ENCODE data around the gene LYPD8. TPM values are rescaled to one million over a fixed set of nuclear protein-coding genes. Genes with fewer than 3 reads are reported as not detected.

Gene LYPD8
- total and polyA plus RNA-seq, 2 of the 8 experiments (the other 6 are each of a cell fraction or from before 2014, with no cell fraction given), result not detected

- TF ChIP-seq, protein P1, sequence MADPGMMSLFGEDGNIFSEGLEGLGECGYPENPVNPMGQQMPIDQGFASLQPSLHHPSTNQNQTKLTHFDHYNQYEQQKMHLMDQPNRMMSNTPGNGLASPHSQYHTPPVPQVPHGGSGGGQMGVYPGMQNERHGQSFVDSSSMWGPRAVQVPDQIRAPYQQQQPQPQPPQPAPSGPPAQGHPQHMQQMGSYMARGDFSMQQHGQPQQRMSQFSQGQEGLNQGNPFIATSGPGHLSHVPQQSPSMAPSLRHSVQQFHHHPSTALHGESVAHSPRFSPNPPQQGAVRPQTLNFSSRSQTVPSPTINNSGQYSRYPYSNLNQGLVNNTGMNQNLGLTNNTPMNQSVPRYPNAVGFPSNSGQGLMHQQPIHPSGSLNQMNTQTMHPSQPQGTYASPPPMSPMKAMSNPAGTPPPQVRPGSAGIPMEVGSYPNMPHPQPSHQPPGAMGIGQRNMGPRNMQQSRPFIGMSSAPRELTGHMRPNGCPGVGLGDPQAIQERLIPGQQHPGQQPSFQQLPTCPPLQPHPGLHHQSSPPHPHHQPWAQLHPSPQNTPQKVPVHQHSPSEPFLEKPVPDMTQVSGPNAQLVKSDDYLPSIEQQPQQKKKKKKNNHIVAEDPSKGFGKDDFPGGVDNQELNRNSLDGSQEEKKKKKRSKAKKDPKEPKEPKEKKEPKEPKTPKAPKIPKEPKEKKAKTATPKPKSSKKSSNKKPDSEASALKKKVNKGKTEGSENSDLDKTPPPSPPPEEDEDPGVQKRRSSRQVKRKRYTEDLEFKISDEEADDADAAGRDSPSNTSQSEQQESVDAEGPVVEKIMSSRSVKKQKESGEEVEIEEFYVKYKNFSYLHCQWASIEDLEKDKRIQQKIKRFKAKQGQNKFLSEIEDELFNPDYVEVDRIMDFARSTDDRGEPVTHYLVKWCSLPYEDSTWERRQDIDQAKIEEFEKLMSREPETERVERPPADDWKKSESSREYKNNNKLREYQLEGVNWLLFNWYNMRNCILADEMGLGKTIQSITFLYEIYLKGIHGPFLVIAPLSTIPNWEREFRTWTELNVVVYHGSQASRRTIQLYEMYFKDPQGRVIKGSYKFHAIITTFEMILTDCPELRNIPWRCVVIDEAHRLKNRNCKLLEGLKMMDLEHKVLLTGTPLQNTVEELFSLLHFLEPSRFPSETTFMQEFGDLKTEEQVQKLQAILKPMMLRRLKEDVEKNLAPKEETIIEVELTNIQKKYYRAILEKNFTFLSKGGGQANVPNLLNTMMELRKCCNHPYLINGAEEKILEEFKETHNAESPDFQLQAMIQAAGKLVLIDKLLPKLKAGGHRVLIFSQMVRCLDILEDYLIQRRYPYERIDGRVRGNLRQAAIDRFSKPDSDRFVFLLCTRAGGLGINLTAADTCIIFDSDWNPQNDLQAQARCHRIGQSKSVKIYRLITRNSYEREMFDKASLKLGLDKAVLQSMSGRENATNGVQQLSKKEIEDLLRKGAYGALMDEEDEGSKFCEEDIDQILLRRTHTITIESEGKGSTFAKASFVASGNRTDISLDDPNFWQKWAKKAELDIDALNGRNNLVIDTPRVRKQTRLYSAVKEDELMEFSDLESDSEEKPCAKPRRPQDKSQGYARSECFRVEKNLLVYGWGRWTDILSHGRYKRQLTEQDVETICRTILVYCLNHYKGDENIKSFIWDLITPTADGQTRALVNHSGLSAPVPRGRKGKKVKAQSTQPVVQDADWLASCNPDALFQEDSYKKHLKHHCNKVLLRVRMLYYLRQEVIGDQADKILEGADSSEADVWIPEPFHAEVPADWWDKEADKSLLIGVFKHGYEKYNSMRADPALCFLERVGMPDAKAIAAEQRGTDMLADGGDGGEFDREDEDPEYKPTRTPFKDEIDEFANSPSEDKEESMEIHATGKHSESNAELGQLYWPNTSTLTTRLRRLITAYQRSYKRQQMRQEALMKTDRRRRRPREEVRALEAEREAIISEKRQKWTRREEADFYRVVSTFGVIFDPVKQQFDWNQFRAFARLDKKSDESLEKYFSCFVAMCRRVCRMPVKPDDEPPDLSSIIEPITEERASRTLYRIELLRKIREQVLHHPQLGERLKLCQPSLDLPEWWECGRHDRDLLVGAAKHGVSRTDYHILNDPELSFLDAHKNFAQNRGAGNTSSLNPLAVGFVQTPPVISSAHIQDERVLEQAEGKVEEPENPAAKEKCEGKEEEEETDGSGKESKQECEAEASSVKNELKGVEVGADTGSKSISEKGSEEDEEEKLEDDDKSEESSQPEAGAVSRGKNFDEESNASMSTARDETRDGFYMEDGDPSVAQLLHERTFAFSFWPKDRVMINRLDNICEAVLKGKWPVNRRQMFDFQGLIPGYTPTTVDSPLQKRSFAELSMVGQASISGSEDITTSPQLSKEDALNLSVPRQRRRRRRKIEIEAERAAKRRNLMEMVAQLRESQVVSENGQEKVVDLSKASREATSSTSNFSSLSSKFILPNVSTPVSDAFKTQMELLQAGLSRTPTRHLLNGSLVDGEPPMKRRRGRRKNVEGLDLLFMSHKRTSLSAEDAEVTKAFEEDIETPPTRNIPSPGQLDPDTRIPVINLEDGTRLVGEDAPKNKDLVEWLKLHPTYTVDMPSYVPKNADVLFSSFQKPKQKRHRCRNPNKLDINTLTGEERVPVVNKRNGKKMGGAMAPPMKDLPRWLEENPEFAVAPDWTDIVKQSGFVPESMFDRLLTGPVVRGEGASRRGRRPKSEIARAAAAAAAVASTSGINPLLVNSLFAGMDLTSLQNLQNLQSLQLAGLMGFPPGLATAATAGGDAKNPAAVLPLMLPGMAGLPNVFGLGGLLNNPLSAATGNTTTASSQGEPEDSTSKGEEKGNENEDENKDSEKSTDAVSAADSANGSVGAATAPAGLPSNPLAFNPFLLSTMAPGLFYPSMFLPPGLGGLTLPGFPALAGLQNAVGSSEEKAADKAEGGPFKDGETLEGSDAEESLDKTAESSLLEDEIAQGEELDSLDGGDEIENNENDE (IDR thresholded peaks at IDR 0.05; ENCODE audit: insufficient replicate concordance, low read length), result no peak
- no peak for TF ChIP-seq RFX5 (IDR thresholded peaks at IDR 0.05; ENCODE audit: borderline replicate concordance, low read depth, low read length)
- no peak for TF ChIP-seq POU5F1 (IDR thresholded peaks at IDR 0.05; ENCODE audit: low read depth, low read length)
- TF ChIP-seq, protein P2, sequence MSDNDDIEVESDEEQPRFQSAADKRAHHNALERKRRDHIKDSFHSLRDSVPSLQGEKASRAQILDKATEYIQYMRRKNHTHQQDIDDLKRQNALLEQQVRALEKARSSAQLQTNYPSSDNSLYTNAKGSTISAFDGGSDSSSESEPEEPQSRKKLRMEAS (IDR thresholded peaks at IDR 0.05), result no peak
- TF ChIP-seq ASH2L (IDR thresholded peaks at IDR 0.05; ENCODE audit: low read length), result no peak
- no peak for TF ChIP-seq CBX8 (IDR thresholded peaks at IDR 0.05; ENCODE audit: borderline replicate concordance, low read depth, low read length)
- no peak for TF ChIP-seq MAFK (IDR thresholded peaks at IDR 0.05; ENCODE audit: low read depth, low read length)
- no peak for TF ChIP-seq SIRT6 (IDR thresholded peaks at IDR 0.05; ENCODE audit: low read length)
- TF ChIP-seq SRF (IDR thresholded peaks at IDR 0.05; ENCODE audit: low read depth, low read length), result no peak
- TF ChIP-seq JUND (IDR thresholded peaks at IDR 0.05; ENCODE audit: low read length), result no peak
- TF ChIP-seq CEBPB (IDR thresholded peaks at IDR 0.05; ENCODE audit: low read depth, low read length), result no peak
- TF ChIP-seq SIX5 (IDR thresholded peaks at IDR 0.05; ENCODE audit: low read depth, low read length), result no peak
- no peak for TF ChIP-seq CREB1 (IDR thresholded peaks at IDR 0.05)
These were observed 2.2 kb upstream of the LYPD8 start (continued) for GRCh38 chr1:248757784-248758195.

Measured in H1 (cell line).